B cell (primary cell): ENCODE results near the gene VPS26A. TPM values are rescaled to one million over a fixed set of nuclear protein-coding genes. Genes with fewer than 3 reads are reported as not detected.
A peak's percentile ranks its signal among the peaks of the same experiment; 100 is the strongest.

Experiments used
- ATAC-seq: fragments of 200-7000 bp; cut with Tn5 transposase; one replicate; pipeline ENCODE4 v1.10.0; 2021; ENCODE audit warnings: low read depth, mild to moderate bottlenecking, moderate number of reproducible peaks, moderate library complexity
- CTCF ChIA-PET: fragments of 350-600 bp; sonication (Branson Sonifier 250); formaldehyde crosslinking; loops from one replicate; lab custom pipeline; 2021; ENCODE audit warnings: antibody characterized with exemption, inconsistent platforms; lab: Charles Lee
- POLR2A ChIA-PET: fragments of 350-600 bp; sonication (Branson Sonifier 250); formaldehyde crosslinking; loops from one replicate; lab custom pipeline; 2021; ENCODE audit warnings: antibody characterized with exemption; lab: Charles Lee
- DNase-seq: peaks from one replicate; pipeline ENCODE4 v3.0.0; 2013
- H2AFZ ChIP-seq: 2 replicates; pipeline ENCODE4 v1.6.1; 2012; ENCODE audit warnings: mild to moderate bottlenecking, low read depth, low read length; ENCODE audit not compliant: insufficient read depth, poor library complexity, severe bottlenecking
- H3K27ac ChIP-seq, 2 donors: 1 replicate in 1 of 2; 2 replicates in 1 of 2; pipeline ENCODE4 v1.5.1; 2012 to 2013; ENCODE audit warnings: low read length in 2 of 2, mild to moderate bottlenecking in 2 of 2, moderate library complexity in 1 of 2
- H3K27me3 ChIP-seq, 4 experiments: fragments of 200-600 bp in 1 of 4; sonication (generic) in 1 of 4; replicated peaks in 1 of 4; 1 replicate in 2 of 4; 2 replicates in 2 of 4; pipeline versions ENCODE4 v1.6.1 to v1.7.0; 2013 to 2016; ENCODE audit warnings: low read length in 3 of 4, mild to moderate bottlenecking in 2 of 4, mixed read lengths in 1 of 4, moderate library complexity in 1 of 4; ENCODE audit not compliant: insufficient read depth in 4 of 4, control insufficient read depth in 3 of 4; ENCODE audit errors: control extremely low read depth in 1 of 4
- H3K36me3 ChIP-seq, 2 experiments: replicated peaks in 1 of 2; 1 replicate in 1 of 2; 2 replicates in 1 of 2; pipeline versions ENCODE4 v1.6.1 to v1.7.1; 2013; ENCODE audit warnings: low read length in 1 of 2; ENCODE audit not compliant: insufficient read depth in 2 of 2, control insufficient read depth in 1 of 2; ENCODE audit errors: control extremely low read depth in 1 of 2, extremely low read depth in 1 of 2
- H3K4me1 ChIP-seq, 2 donors: fragments of 200-600 bp in 1 of 2; sonication (generic) in 1 of 2; 1 replicate in 1 of 2; 2 replicates in 1 of 2; pipeline versions ENCODE4 v1.5.1 to v1.6.1; 2013 to 2017; ENCODE audit warnings: low read length in 2 of 2; ENCODE audit not compliant: control insufficient read depth in 2 of 2, insufficient read depth in 2 of 2
- H3K4me2 ChIP-seq: replicated peaks from 2 replicates; pipeline ENCODE3; 2012; ENCODE audit warnings: mild to moderate bottlenecking, low read depth, low read length; ENCODE audit not compliant: poor library complexity, severe bottlenecking
- H3K4me3 ChIP-seq, 5 experiments: fragments of 200-600 bp in 1 of 5; sonication (generic) in 1 of 5; 1 replicate in 3 of 5; 2 replicates in 2 of 5; pipeline versions ENCODE4 v1.5.1 to v1.7.0; 2011 to 2016; ENCODE audit warnings: low read length in 4 of 5, mild to moderate bottlenecking in 4 of 5, low read depth in 2 of 5, control low read depth in 1 of 5, moderate library complexity in 1 of 5; ENCODE audit not compliant: insufficient read depth in 1 of 5; ENCODE audit errors: control extremely low read depth in 1 of 5, extremely low read depth in 1 of 5
- H3K79me2 ChIP-seq: fragments of 200-600 bp; sonication (generic); one replicate; pipeline ENCODE4 v1.6.0; 2016; ENCODE audit warnings: low read length; ENCODE audit not compliant: control insufficient read depth, insufficient read depth
- H3K9ac ChIP-seq: fragments of 200-600 bp; sonication (generic); 2 replicates; pipeline ENCODE4 v1.6.1; 2017; ENCODE audit warnings: mild to moderate bottlenecking, low read length, moderate library complexity
- H3K9me3 ChIP-seq, 3 donors: one replicate each; pipeline versions ENCODE4 v1.6.1 to v1.7.1; 2013; ENCODE audit warnings: low read length in 2 of 3; ENCODE audit not compliant: control insufficient read depth in 2 of 3, insufficient read depth in 1 of 3; ENCODE audit errors: control extremely low read depth in 1 of 3
- H4K20me1 ChIP-seq: 2 replicates; pipeline ENCODE4 v1.6.0; 2012; ENCODE audit warnings: mild to moderate bottlenecking, low read length; ENCODE audit not compliant: insufficient read depth, control insufficient read depth, poor library complexity, severe bottlenecking
- H3K27ac Mint-ChIP-seq: one replicate; pipeline ENCODE4 v1.8.0; 2021; ENCODE audit warnings: mixed read lengths
- H3K27me3 Mint-ChIP-seq: one replicate; pipeline ENCODE4 v1.8.0; 2021; ENCODE audit warnings: mixed read lengths
- H3K4me1 Mint-ChIP-seq: one replicate; pipeline ENCODE4 v1.8.0; 2021; ENCODE audit warnings: mixed read lengths
- H3K4me3 Mint-ChIP-seq: one replicate; pipeline ENCODE4 v1.8.0; 2021; ENCODE audit warnings: mixed read lengths
- H3K9me3 Mint-ChIP-seq: one replicate; pipeline ENCODE4 v1.8.0; 2022; ENCODE audit warnings: mixed read lengths; ENCODE audit not compliant: insufficient read depth
- EZH2 ChIP-seq: IDR thresholded peaks from 2 replicates; pipeline ENCODE4 v1.6.1; 2012; ENCODE audit warnings: borderline replicate concordance, low read depth, mild to moderate bottlenecking, moderate library complexity, low read length; ENCODE audit not compliant: insufficient read depth, poor library complexity, severe bottlenecking
- WGBS: methylation state at CpG from one replicate; pipeline ENCODE4 v1.1.5; 2013; ENCODE audit warnings: missing lambda C conversion rate; ENCODE audit not compliant: insufficient coverage; 5-methylcytosine and 5-hydroxymethylcytosine counted together
- intact Hi-C: fragments of 100-400 bp; cut with micrococcal nuclease; formaldehyde crosslinking; loops from one replicate; pipeline ENCODE4 v1.10.0; 2022
- polyA plus RNA-seq: library from polyadenylated mRNA; depleted of rRNA; stranded (reverse); fragments of >200 nt; gene quantifications from 2 replicates; pipeline ENCODE4 v1.2.3, GENCODE V29; 2012
- total RNA-seq, 2 donors: library from RNA; stranded (reverse); fragments of 120-200 nt in 1 of 2; gene quantifications; 1 replicate in 1 of 2; 2 replicates in 1 of 2; pipeline versions ENCODE4 v1.2.3 to v1.2.4, GENCODE V29; 2013 to 2022
- TF ChIP-seq, protein P1 (sequence below): fragments of 200-600 bp; IDR thresholded peaks from one replicate; pipeline ENCODE4 v1.8.0; 2022; ENCODE audit warnings: antibody characterized with exemption, mild to moderate bottlenecking

Gene VPS26A
- total and polyA plus RNA-seq, 2 donors (not counting 1 experiment from before 2014, with no cell fraction given) = 5.0 to 29.9 TPM

- H3K4me3 ChIP-seq = peak overlapping the region in 4 of 5 experiments; percentile 2 to 95 (median 44)
- Mint-ChIP-seq H3K27ac (peak overlapping the region; percentile 95), H3K4me1 (peaks cover 58% of the 10 kb centered on the region), H3K9me3 (no peaks in the 10 kb centered on the region), H3K4me3 (peak overlapping the region; percentile 91), H3K27me3 (no peaks in the 10 kb centered on the region)
- ChIA-PET POLR2A (interaction anchor here (0.6 kb wide), 1 partner anchor 320 kb away, joined by 8 read pairs; no protein-coding TSS in a partner anchor), CTCF (interaction anchor here (0.5 to 11.8 kb wide), 3 partner anchors 11 to 88 kb away, joined by 3 to 197 read pairs (median 3); no protein-coding TSS in a partner anchor)
- peak overlapping the region; percentile 97 for H3K4me2 ChIP-seq
- TF ChIP-seq, protein P1, sequence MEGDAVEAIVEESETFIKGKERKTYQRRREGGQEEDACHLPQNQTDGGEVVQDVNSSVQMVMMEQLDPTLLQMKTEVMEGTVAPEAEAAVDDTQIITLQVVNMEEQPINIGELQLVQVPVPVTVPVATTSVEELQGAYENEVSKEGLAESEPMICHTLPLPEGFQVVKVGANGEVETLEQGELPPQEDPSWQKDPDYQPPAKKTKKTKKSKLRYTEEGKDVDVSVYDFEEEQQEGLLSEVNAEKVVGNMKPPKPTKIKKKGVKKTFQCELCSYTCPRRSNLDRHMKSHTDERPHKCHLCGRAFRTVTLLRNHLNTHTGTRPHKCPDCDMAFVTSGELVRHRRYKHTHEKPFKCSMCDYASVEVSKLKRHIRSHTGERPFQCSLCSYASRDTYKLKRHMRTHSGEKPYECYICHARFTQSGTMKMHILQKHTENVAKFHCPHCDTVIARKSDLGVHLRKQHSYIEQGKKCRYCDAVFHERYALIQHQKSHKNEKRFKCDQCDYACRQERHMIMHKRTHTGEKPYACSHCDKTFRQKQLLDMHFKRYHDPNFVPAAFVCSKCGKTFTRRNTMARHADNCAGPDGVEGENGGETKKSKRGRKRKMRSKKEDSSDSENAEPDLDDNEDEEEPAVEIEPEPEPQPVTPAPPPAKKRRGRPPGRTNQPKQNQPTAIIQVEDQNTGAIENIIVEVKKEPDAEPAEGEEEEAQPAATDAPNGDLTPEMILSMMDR = no peak
- no peaks in the 10 kb centered on the region for H3K9me3 ChIP-seq
- H3K79me2 ChIP-seq = peaks cover 52% of the 10 kb centered on the region
- H3K4me1 ChIP-seq = peaks cover 42 to 46% of the 10 kb centered on the region in 2 donors
- intact Hi-C loops = loop anchor here (1.0 to 10.0 kb wide), 3 partner anchors 33 to 365 kb away; partner anchors contain the start of gene CCAR1
- WGBS = 55% methylated on average over 5 of the region's 16 CpGs
- no peaks in the 10 kb centered on the region for H3K36me3 ChIP-seq
- peak overlapping the region; percentile 54 to 91 for H3K27ac ChIP-seq
- DNase-seq (peak; percentile 66), ATAC-seq (peak; percentile 17)
- no peaks in the 10 kb centered on the region for H3K27me3 ChIP-seq
- H4K20me1 ChIP-seq = no peaks in the 10 kb centered on the region
- H3K9ac ChIP-seq = peak overlapping the region; percentile 17
- peak overlapping the region; percentile 71 for H2AFZ ChIP-seq
Measured at GRCh38 chr10:69089638-69090599, 34.1 kb upstream of the VPS26A start.

GRCh38 chr10:69090685-69091084 is 33.3 kb upstream of the VPS26A start:
- intact Hi-C loops = loop anchor here (10.0 kb wide), 1 partner anchor 366 kb away; the partner anchor contains the start of gene CCAR1
- peak overlapping the region; percentile 91 for H3K4me3 Mint-ChIP-seq
- H3K27me3 ChIP-seq = no peaks in the 10 kb centered on the region
- peak overlapping the region; percentile 95 for H3K27ac Mint-ChIP-seq
- peak overlapping the region in 2 of 5 experiments; percentile 35 to 95 for H3K4me3 ChIP-seq
- ATAC-seq (no peak), DNase-seq (peak; percentile 17)
- no peaks in the 10 kb centered on the region for H4K20me1 ChIP-seq
- WGBS = 100% methylated on average over 1 of the region's 1 CpG
- peaks cover 59% of the 10 kb centered on the region for H3K79me2 ChIP-seq
- no peaks in the 10 kb centered on the region for H3K36me3 ChIP-seq
- H3K27me3 Mint-ChIP-seq = no peaks in the 10 kb centered on the region
- H3K27ac ChIP-seq = peak overlapping the region; percentile 54 to 91
- POLR2A ChIA-PET = no interaction called here
- no peaks in the 10 kb centered on the region for H3K9me3 ChIP-seq
- peaks cover 42 to 46% of the 10 kb centered on the region in 2 donors for H3K4me1 ChIP-seq
- peak overlapping the region; percentile 30 for H3K9ac ChIP-seq
- peak overlapping the region; percentile 71 for H2AFZ ChIP-seq
- peak overlapping the region; percentile 97 for H3K4me2 ChIP-seq
- CTCF ChIA-PET = interaction anchor here (0.5 to 11.8 kb wide), 5 partner anchors 10 to 89 kb away, joined by 3 to 197 read pairs (median 3); no protein-coding TSS in a partner anchor
- peaks cover 57% of the 10 kb centered on the region for H3K4me1 Mint-ChIP-seq
- no peak for TF ChIP-seq EZH2
- TF ChIP-seq, protein P1 = no peak
- no peaks in the 10 kb centered on the region for H3K9me3 Mint-ChIP-seq
